Neural progenitor cell (in vitro differentiated cells): ENCODE data around the gene BSN. TPM values are rescaled to one million over a fixed set of nuclear protein-coding genes. Genes with fewer than 3 reads are reported as not detected.

Experiments used
- DNase-seq: peaks from one replicate; pipeline ENCODE4 v3.0.0-alpha.2; 2016; ENCODE audit warnings: low spot score
- H2AFZ ChIP-seq: fragments of 200-600 bp; sonication (generic); replicated peaks from 2 replicates; pipeline ENCODE4 v1.6.1; 2016; ENCODE audit warnings: antibody characterized with exemption
- H3F3A ChIP-seq: fragments of 200-600 bp; sonication (generic); 2 replicates; pipeline ENCODE4 v1.6.1; 2016; ENCODE audit warnings: antibody characterized with exemption, low read depth
- H3K27ac ChIP-seq: fragments of 200-600 bp; sonication (generic); 2 replicates; pipeline ENCODE4 v1.5.1; 2016; ENCODE audit warnings: mild to moderate bottlenecking
- H3K27me3 ChIP-seq: fragments of 200-600 bp; sonication (generic); 2 replicates; pipeline ENCODE4 v1.6.1; 2016; ENCODE audit warnings: mild to moderate bottlenecking, moderate library complexity
- H3K36me3 ChIP-seq: fragments of 200-600 bp; sonication (generic); 2 replicates; pipeline ENCODE4 v1.5.1; 2016
- H3K4me1 ChIP-seq: fragments of 200-600 bp; sonication (generic); 2 replicates; pipeline ENCODE4 v1.6.1; 2016; ENCODE audit warnings: mixed run types
- H3K4me2 ChIP-seq: fragments of 200-600 bp; sonication (generic); 2 replicates; pipeline ENCODE4 v1.6.1; 2016
- H3K4me3 ChIP-seq: fragments of 200-600 bp; sonication (generic); 2 replicates; pipeline ENCODE4 v1.5.1; 2016
- H3K79me2 ChIP-seq: fragments of 200-600 bp; sonication (generic); 2 replicates; pipeline ENCODE4 v1.6.1; 2016; ENCODE audit warnings: low read depth
- H3K9ac ChIP-seq: fragments of 200-600 bp; sonication (generic); 2 replicates; pipeline ENCODE4 v1.6.1; 2016
- H3K9me3 ChIP-seq: fragments of 200-600 bp; sonication (generic); 2 replicates; pipeline ENCODE4 v1.5.1; 2016; ENCODE audit warnings: low read depth
- H4K20me1 ChIP-seq: fragments of 200-600 bp; sonication (generic); 2 replicates; pipeline ENCODE4 v1.6.1; 2016; ENCODE audit warnings: low read depth
- H3K27ac Mint-ChIP-seq: 3 replicates; pipeline ENCODE4 v1.8.0; 2021; ENCODE audit warnings: mixed read lengths
- H3K27me3 Mint-ChIP-seq: 2 replicates; pipeline ENCODE4 v1.8.0; 2022; ENCODE audit warnings: low read depth, mild to moderate bottlenecking, inconsistent platforms, moderate library complexity, mixed read lengths; ENCODE audit not compliant: insufficient read depth
- H3K36me3 Mint-ChIP-seq: 3 replicates; pipeline ENCODE4 v1.8.0; 2021; ENCODE audit warnings: mixed read lengths
- H3K4me1 Mint-ChIP-seq: 3 replicates; pipeline ENCODE4 v1.8.0; 2021; ENCODE audit warnings: mixed read lengths
- H3K4me3 Mint-ChIP-seq: 3 replicates; pipeline ENCODE4 v1.8.0; 2021; ENCODE audit warnings: mild to moderate bottlenecking, moderate library complexity, mixed read lengths
- H3K9me3 Mint-ChIP-seq: 3 replicates; pipeline ENCODE4 v1.8.0; 2020; ENCODE audit warnings: mixed read lengths
- EZH2 ChIP-seq: fragments of 200-600 bp; sonication (generic); IDR thresholded peaks from 2 replicates; pipeline ENCODE4 v1.6.1; 2017; ENCODE audit warnings: antibody characterized with exemption, mild to moderate bottlenecking, moderate library complexity
- EZH2phosphoT487 ChIP-seq: fragments of 200-600 bp; sonication (generic); IDR thresholded peaks from 2 replicates; pipeline ENCODE4 v1.6.1; 2017; ENCODE audit warnings: antibody characterized with exemption
- total RNA-seq: library from RNA; depleted of rRNA; stranded (reverse); fragments of >200 nt; gene quantifications from 2 replicates; pipeline ENCODE4 v1.2.3, GENCODE V29; 2015; ENCODE audit warnings: low replicate concordance
- TF ChIP-seq, protein P1 (sequence below): fragments of 200-600 bp; sonication (generic); IDR thresholded peaks from 2 replicates; pipeline ENCODE4 v1.5.1; 2017; ENCODE audit warnings: antibody characterized with exemption, mild to moderate bottlenecking

Gene BSN
- total RNA-seq, 1 donor from 2014 or later, result 0.17 TPM

DNA sequence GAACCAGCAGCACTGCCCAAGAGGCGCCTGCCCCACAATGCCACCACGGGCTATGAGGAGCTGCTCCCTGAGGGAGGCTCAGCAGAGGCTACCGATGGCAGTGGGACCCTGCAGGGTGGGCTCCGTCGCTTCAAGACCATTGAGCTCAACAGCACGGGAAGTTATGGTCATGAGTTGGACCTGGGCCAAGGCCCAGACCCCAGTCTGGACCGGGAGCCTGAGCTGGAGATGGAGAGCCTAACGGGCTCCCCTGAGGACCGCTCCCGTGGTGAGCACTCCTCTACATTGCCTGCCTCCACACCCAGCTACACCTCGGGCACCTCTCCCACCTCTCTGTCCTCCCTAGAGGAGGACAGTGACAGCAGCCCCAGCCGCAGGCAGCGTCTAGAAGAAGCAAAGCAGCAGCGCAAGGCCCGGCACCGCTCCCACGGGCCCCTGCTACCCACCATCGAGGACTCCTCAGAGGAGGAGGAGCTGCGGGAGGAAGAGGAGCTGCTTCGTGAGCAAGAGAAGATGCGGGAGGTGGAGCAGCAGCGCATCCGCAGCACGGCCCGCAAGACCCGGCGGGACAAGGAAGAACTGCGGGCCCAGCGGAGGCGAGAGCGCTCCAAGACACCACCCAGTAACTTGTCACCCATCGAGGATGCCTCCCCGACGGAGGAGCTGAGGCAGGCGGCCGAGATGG, 98.1 kb downstream of the BSN start:
- Histone ChIP-seq H3K4me2 (no peak overlapping the region), H3K9me3 (no peaks in the 10 kb centered on the region), H2AFZ (no peak overlapping the region), H3K27me3 (no peaks in the 10 kb centered on the region), H3K36me3 (no peaks in the 10 kb centered on the region), H3K79me2 (no peaks in the 10 kb centered on the region), H3F3A (no peaks in the 10 kb centered on the region), H3K4me3 (no peak overlapping the region), H3K9ac (no peak overlapping the region), H3K27ac (no peak overlapping the region), H4K20me1 (no peaks in the 10 kb centered on the region), H3K4me1 (no peaks in the 10 kb centered on the region)
- Mint-ChIP-seq H3K9me3 (no peaks in the 10 kb centered on the region), H3K36me3 (no peaks in the 10 kb centered on the region), H3K4me1 (peaks cover 4% of the 10 kb centered on the region), H3K27me3 (peaks cover 4% of the 10 kb centered on the region), H3K4me3 (no peak overlapping the region), H3K27ac (no peak overlapping the region)
- no peak for DNase-seq
- no peak for TF ChIP-seq EZH2phosphoT487
- no peak for TF ChIP-seq EZH2
- TF ChIP-seq, protein P1, sequence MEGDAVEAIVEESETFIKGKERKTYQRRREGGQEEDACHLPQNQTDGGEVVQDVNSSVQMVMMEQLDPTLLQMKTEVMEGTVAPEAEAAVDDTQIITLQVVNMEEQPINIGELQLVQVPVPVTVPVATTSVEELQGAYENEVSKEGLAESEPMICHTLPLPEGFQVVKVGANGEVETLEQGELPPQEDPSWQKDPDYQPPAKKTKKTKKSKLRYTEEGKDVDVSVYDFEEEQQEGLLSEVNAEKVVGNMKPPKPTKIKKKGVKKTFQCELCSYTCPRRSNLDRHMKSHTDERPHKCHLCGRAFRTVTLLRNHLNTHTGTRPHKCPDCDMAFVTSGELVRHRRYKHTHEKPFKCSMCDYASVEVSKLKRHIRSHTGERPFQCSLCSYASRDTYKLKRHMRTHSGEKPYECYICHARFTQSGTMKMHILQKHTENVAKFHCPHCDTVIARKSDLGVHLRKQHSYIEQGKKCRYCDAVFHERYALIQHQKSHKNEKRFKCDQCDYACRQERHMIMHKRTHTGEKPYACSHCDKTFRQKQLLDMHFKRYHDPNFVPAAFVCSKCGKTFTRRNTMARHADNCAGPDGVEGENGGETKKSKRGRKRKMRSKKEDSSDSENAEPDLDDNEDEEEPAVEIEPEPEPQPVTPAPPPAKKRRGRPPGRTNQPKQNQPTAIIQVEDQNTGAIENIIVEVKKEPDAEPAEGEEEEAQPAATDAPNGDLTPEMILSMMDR, result no peak

DNA sequence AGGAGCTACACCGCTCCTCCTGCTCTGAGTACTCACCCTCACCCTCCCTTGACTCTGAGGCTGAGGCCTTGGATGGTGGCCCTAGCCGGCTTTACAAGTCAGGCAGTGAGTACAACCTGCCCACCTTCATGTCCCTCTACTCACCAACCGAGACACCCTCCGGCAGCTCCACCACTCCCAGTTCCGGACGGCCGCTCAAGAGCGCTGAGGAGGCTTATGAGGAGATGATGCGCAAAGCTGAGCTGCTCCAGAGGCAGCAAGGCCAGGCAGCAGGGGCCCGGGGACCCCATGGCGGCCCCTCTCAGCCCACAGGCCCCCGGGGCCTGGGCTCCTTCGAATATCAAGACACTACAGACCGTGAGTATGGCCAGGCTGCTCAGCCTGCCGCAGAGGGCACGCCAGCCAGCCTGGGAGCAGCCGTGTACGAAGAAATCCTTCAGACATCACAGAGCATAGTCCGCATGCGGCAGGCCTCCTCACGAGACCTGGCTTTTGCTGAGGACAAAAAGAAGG, 98.7 kb downstream of the BSN start:
- TF ChIP-seq EZH2phosphoT487, result no peak
- TF ChIP-seq, protein P1, result no peak
- no peak for TF ChIP-seq EZH2
- no peaks in the 10 kb centered on the region for H3K79me2 ChIP-seq

DNA sequence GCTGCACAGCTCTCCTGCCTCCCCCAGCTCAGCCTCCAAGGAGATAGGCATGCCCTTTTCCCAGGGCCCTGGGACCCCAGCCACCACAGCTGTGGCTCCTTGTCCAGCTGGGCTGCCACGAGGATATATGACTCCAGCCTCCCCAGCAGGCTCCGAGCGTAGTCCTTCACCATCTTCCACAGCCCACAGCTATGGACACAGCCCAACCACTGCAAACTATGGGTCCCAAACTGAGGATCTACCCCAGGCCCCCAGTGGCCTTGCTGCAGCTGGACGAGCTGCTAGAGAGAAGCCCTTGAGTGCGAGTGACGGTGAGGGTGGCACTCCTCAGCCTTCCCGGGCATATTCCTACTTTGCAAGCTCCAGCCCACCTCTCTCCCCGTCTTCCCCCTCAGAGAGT, 99.3 kb downstream of the BSN start:
- Mint-ChIP-seq H3K27me3 (peaks cover 4% of the 10 kb centered on the region), H3K9me3 (no peaks in the 10 kb centered on the region), H3K27ac (no peak overlapping the region), H3K36me3 (no peaks in the 10 kb centered on the region), H3K4me3 (no peak overlapping the region), H3K4me1 (peaks cover 4% of the 10 kb centered on the region)
- Histone ChIP-seq H2AFZ (no peak overlapping the region), H4K20me1 (no peaks in the 10 kb centered on the region), H3K27ac (no peak overlapping the region), H3K9me3 (no peaks in the 10 kb centered on the region), H3K27me3 (no peaks in the 10 kb centered on the region), H3K79me2 (no peaks in the 10 kb centered on the region), H3K9ac (no peak overlapping the region), H3K4me3 (no peak overlapping the region), H3K4me2 (no peak overlapping the region), H3F3A (no peaks in the 10 kb centered on the region), H3K36me3 (no peaks in the 10 kb centered on the region), H3K4me1 (no peaks in the 10 kb centered on the region)
- no peak for TF ChIP-seq EZH2phosphoT487
- TF ChIP-seq, protein P1, result no peak
- TF ChIP-seq EZH2, result no peak
- DNase-seq, result no peak

More for the DNA sequence above, 98.7 kb downstream of the BSN start:
- Mint-ChIP-seq H3K36me3 (no peaks in the 10 kb centered on the region), H3K27ac (no peak overlapping the region), H3K27me3 (peaks cover 4% of the 10 kb centered on the region), H3K9me3 (no peaks in the 10 kb centered on the region), H3K4me1 (peaks cover 4% of the 10 kb centered on the region), H3K4me3 (no peak overlapping the region)
- Histone ChIP-seq H3K9me3 (no peaks in the 10 kb centered on the region), H4K20me1 (no peaks in the 10 kb centered on the region), H3F3A (no peaks in the 10 kb centered on the region), H3K4me2 (no peak overlapping the region), H3K4me3 (no peak overlapping the region), H3K27ac (no peak overlapping the region), H3K4me1 (no peaks in the 10 kb centered on the region), H2AFZ (no peak overlapping the region), H3K27me3 (no peaks in the 10 kb centered on the region), H3K36me3 (no peaks in the 10 kb centered on the region), H3K9ac (no peak overlapping the region)
- DNase-seq, result no peak
